T-cell (primary cell): ENCODE measurements around the gene PPP1R1C. TPM values are rescaled to one million over a fixed set of nuclear protein-coding genes. Genes with fewer than 3 reads are reported as not detected.
"Not testable (repeated sequence)": the region's sequence is repeated elsewhere in the genome, so short reads cannot be mapped to it uniquely, and the experiment has no call there.

Source experiments
- ATAC-seq, 4 experiments: fragments of 200-7000 bp in 3 of 4; fragments of 150-1000 bp in 1 of 4; cut with Tn5 transposase; replicated peaks in 1 of 4; 1 replicate in 3 of 4; 2 replicates in 1 of 4; pipeline ENCODE4 v1.10.0; 2021; ENCODE audit warnings: moderate library complexity in 3 of 4, mild to moderate bottlenecking in 2 of 4, moderate number of reproducible peaks in 1 of 4
- CTCF ChIA-PET, 2 donors: fragments of 300-600 bp; sonication (Branson Sonifier 250); formaldehyde crosslinking; loops; one replicate each; lab custom pipeline; 2022; ENCODE audit warnings: antibody characterized with exemption in 2 of 2; lab: Charles Lee
- POLR2A ChIA-PET, 2 donors: fragments of 300-600 bp; sonication (Branson Sonifier 250); formaldehyde crosslinking; loops; one replicate each; lab custom pipeline; 2022; ENCODE audit warnings: antibody characterized with exemption in 2 of 2; lab: Charles Lee
- DNase-seq, 35 experiments: peaks; one replicate each; pipeline versions ENCODE4 v3.0.0 to v3.0.0-alpha.2; 2013 to 2023
- H3K27ac ChIP-seq: one replicate; pipeline ENCODE4 v1.5.1; 2013; ENCODE audit warnings: low read length
- H3K27me3 ChIP-seq, 2 experiments: replicated peaks in 1 of 2; 1 replicate in 1 of 2; 2 replicates in 1 of 2; pipeline versions ENCODE4 v1.6.1 to v1.7.0; 2013; ENCODE audit warnings: low read length in 1 of 2, mixed read lengths in 1 of 2; ENCODE audit not compliant: control insufficient read depth in 2 of 2, insufficient read depth in 2 of 2; ENCODE audit errors: extremely low read depth in 1 of 2
- H3K36me3 ChIP-seq, 2 donors: 1 replicate in 1 of 2; 2 replicates in 1 of 2; pipeline versions ENCODE4 v1.6.1 to v1.7.0; 2013; ENCODE audit warnings: low read length in 1 of 2; ENCODE audit not compliant: control insufficient read depth in 2 of 2, insufficient read depth in 1 of 2; ENCODE audit errors: extremely low read depth in 1 of 2
- H3K4me1 ChIP-seq, 2 experiments: 1 replicate in 1 of 2; 2 replicates in 1 of 2; pipeline versions ENCODE4 v1.6.1 to v1.7.0; 2013; ENCODE audit warnings: low read length in 2 of 2, mixed read lengths in 1 of 2; ENCODE audit not compliant: insufficient read depth in 2 of 2, control insufficient read depth in 1 of 2; ENCODE audit errors: extremely low read depth in 1 of 2
- H3K4me3 ChIP-seq, 2 donors: 1 replicate in 1 of 2; 2 replicates in 1 of 2; pipeline versions ENCODE4 v1.5.1 to v1.7.0; 2013; ENCODE audit warnings: mild to moderate bottlenecking in 2 of 2, low read length in 1 of 2, moderate library complexity in 1 of 2; ENCODE audit not compliant: control insufficient read depth in 1 of 2; ENCODE audit errors: extremely low read depth in 1 of 2
- H3K9me3 ChIP-seq: 2 replicates; pipeline ENCODE4 v1.7.0; 2013
- H3K27ac Mint-ChIP-seq, 2 donors: one replicate each; pipeline ENCODE4 v1.8.0; 2020 to 2021; ENCODE audit warnings: mild to moderate bottlenecking in 2 of 2, mixed read lengths in 2 of 2
- H3K27me3 Mint-ChIP-seq, 2 donors: one replicate each; pipeline ENCODE4 v1.8.0; 2021 to 2022; ENCODE audit warnings: mixed read lengths in 2 of 2
- H3K36me3 Mint-ChIP-seq: one replicate; pipeline ENCODE4 v1.8.0; 2021; ENCODE audit warnings: mixed read lengths
- H3K4me1 Mint-ChIP-seq, 3 donors: one replicate each; pipeline ENCODE4 v1.8.0; 2020 to 2022; ENCODE audit warnings: mixed read lengths in 3 of 3, mild to moderate bottlenecking in 1 of 3
- H3K4me3 Mint-ChIP-seq, 3 donors: one replicate each; pipeline ENCODE4 v1.8.0; 2020 to 2022; ENCODE audit warnings: mild to moderate bottlenecking in 3 of 3, mixed read lengths in 3 of 3, moderate library complexity in 3 of 3
- H3K9me3 Mint-ChIP-seq, 3 donors: one replicate each; pipeline ENCODE4 v1.8.0; 2020 to 2022; ENCODE audit warnings: mixed read lengths in 3 of 3
- WGBS: methylation state at CpG from one replicate; pipeline ENCODE4 v1.1.5; 2013; ENCODE audit warnings: missing lambda C conversion rate; ENCODE audit not compliant: insufficient coverage; 5-methylcytosine and 5-hydroxymethylcytosine counted together
- total RNA-seq, 35 experiments: library from RNA in 6 of 35; stranded (reverse) in 6 of 35; fragments of 120-200 nt in 1 of 35; gene quantifications; one replicate each; pipeline versions ENCODE4 v1.2.1 to v1.2.4 and lab custom pipeline; 2013 to 2026

PPP1R1C gene
- total RNA-seq, 5 donors from 2014 or later (not counting 1 experiment from before 2014, with no cell fraction given): not detected

DNA sequence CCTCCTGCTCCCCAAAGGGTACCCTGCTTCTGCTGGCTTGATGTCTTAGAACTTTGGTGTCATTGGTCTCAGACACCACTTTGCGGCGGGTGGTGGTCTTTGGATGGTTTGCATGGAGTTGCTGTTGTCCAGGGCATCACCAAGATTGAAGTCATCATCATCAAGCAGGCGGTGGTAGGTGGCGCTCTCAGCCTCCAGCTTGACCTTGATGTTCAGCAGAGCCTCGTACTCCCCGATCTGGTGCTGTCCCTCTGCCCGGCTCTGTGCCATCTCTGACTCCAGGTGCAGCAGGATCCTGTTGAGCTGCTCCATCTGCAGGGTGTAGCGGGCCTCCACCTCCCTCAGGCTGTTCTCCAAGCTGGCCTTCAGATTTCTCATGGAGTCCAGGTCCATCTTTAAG is 24.5 kb upstream of the PPP1R1C start:
- H3K9me3 Mint-ChIP-seq, H3K36me3 Mint-ChIP-seq, H3K4me3 ChIP-seq, H3K4me1 Mint-ChIP-seq, DNase-seq, H3K36me3 ChIP-seq, H3K27ac Mint-ChIP-seq, ATAC-seq, H3K9me3 ChIP-seq, CTCF ChIA-PET, H3K4me3 Mint-ChIP-seq, H3K27ac ChIP-seq, POLR2A ChIA-PET, H3K4me1 ChIP-seq: not testable (repeated sequence)
- 89% methylated on average over 8 of the region's 8 CpGs for WGBS
- peaks cover 11 to 20% of the 10 kb centered on the region in 2 donors for H3K27me3 Mint-ChIP-seq
- peaks cover 0 to 10% of the 10 kb centered on the region in 2 experiments for H3K27me3 ChIP-seq

DNA sequence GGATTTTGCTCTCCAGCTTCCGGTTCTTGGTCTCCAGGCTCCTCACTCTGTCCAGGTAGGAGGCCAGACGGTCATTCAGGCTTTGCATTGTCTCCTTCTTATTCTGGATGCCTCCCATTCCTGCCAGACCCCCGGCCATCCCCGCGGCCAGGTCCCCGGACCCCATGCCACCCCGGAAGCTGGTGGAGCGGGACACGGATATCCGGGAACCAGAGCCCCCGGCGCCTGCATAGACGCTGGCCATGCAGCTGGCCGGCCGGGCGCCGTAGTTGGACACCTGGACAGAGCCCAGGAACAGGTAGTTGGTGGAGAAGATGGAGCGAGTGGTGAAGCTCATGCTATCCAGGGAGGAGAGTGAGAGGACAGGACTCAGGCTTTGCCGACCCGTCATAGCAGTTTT is 23.5 kb upstream of the PPP1R1C start:
- Mint-ChIP-seq H3K27ac (no peak overlapping the region), H3K9me3 (peaks cover 0 to 9% (median 0%) of the 10 kb centered on the region in 3 donors), H3K4me3 (no peak overlapping the region), H3K4me1 (no peaks in the 10 kb centered on the region), H3K27me3 (peaks cover 11 to 23% of the 10 kb centered on the region in 2 donors), H3K36me3 (no peaks in the 10 kb centered on the region)
- Histone ChIP-seq H3K4me1 (no peaks in the 10 kb centered on the region), H3K27me3 (peaks cover 0 to 8% of the 10 kb centered on the region in 2 experiments), H3K27ac (no peak overlapping the region), H3K9me3 (no peaks in the 10 kb centered on the region), H3K4me3 (no peak overlapping the region), H3K36me3 (no peaks in the 10 kb centered on the region)
- 93% methylated on average over 10 of the region's 20 CpGs for WGBS
- CTCF ChIA-PET: interaction anchor here in 1 of 2 donors (0.6 kb wide), 1 partner anchor 35 kb away, joined by 5 read pairs; no protein-coding TSS in a partner anchor
- POLR2A ChIA-PET: no interaction called here
- DNase-seq: no peak
- no peak for ATAC-seq

DNA sequence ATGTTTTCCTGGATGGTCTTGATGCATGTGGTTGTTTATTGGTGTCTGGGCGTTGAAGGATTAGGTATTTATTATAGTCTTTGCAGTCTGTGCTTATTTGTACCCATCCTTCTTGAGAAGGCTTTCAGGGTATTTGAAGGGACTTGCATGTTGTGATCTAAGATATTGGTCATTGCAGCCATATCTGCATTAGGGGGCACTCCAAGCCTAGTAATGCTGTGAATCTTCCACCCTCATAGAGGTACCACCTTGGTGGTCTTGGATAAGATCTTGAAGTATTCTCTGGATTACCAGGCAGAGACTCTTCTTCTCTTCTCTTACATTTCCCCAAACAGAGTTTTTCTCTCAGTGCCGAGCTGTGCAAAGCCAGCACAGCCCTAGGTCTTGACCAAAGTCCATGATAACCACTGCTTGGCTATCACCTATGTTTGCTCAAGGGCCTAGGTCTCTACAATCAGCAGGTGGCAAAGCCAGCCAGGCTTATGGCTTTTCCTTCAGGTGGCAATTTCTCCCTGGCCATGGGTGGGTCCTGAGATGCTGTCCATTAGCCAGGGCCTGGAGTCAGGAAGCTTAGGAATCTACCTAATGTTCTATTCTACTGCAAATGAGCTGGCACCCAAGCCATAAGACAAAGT is 15.4 kb upstream of the PPP1R1C start:
- DNase-seq (no peak), ATAC-seq (no peak)
- Histone ChIP-seq H3K36me3 (no peaks in the 10 kb centered on the region), H3K27ac (no peak overlapping the region), H3K4me1 (no peaks in the 10 kb centered on the region), H3K9me3 (no peaks in the 10 kb centered on the region), H3K27me3 (peaks cover 0 to 11% of the 10 kb centered on the region in 2 experiments), H3K4me3 (no peak overlapping the region)
- ChIA-PET POLR2A (no interaction called here), CTCF (interaction anchor here in 1 of 2 donors (1.0 kb wide), 1 partner anchor 16 kb away, joined by 3 read pairs; no protein-coding TSS in a partner anchor)
- WGBS: 58% methylated on average over 2 of the region's 2 CpGs
- Mint-ChIP-seq H3K36me3 (no peaks in the 10 kb centered on the region), H3K9me3 (peaks cover 0 to 13% (median 3%) of the 10 kb centered on the region in 3 donors), H3K4me3 (no peak overlapping the region), H3K4me1 (no peaks in the 10 kb centered on the region), H3K27ac (no peak overlapping the region), H3K27me3 (peaks cover 3 to 41% of the 10 kb centered on the region in 2 donors)

DNA sequence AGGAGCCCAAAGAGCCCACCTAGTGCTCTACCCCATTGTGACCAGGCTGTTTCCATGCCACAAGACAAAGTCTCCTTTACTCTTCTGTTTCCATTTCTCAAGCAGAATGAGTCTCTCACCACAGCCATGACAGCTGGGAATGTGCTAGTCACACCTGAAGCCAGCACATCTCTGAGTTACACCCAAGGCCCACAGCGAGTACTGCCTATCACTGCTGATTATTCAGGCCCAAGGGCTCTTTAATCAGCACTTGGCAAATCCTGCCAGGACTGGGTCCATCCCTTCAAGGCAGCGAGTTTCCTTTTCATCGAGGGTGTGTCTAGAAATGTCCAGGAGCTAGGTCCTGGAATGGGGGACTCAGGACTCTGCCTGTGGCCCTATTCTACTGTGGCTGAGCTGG is 14.6 kb upstream of the PPP1R1C start:
- Mint-ChIP-seq H3K27ac (no peak overlapping the region), H3K36me3 (no peaks in the 10 kb centered on the region), H3K4me3 (no peak overlapping the region), H3K4me1 (no peaks in the 10 kb centered on the region), H3K27me3 (peaks cover 3 to 39% of the 10 kb centered on the region in 2 donors), H3K9me3 (peaks cover 0 to 8% (median 3%) of the 10 kb centered on the region in 3 donors)
- 75% methylated on average over 1 of the region's 3 CpGs for WGBS
- no peak for DNase-seq
- H3K27me3 ChIP-seq: peaks cover 0 to 11% of the 10 kb centered on the region in 2 experiments
- no peak overlapping the region for H3K4me3 ChIP-seq
- ChIA-PET CTCF (no interaction called here), POLR2A (no interaction called here)
- H3K9me3 ChIP-seq: no peaks in the 10 kb centered on the region
- H3K36me3 ChIP-seq: no peaks in the 10 kb centered on the region
- no peak for ATAC-seq
- no peaks in the 10 kb centered on the region for H3K4me1 ChIP-seq
- H3K27ac ChIP-seq: no peak overlapping the region

DNA sequence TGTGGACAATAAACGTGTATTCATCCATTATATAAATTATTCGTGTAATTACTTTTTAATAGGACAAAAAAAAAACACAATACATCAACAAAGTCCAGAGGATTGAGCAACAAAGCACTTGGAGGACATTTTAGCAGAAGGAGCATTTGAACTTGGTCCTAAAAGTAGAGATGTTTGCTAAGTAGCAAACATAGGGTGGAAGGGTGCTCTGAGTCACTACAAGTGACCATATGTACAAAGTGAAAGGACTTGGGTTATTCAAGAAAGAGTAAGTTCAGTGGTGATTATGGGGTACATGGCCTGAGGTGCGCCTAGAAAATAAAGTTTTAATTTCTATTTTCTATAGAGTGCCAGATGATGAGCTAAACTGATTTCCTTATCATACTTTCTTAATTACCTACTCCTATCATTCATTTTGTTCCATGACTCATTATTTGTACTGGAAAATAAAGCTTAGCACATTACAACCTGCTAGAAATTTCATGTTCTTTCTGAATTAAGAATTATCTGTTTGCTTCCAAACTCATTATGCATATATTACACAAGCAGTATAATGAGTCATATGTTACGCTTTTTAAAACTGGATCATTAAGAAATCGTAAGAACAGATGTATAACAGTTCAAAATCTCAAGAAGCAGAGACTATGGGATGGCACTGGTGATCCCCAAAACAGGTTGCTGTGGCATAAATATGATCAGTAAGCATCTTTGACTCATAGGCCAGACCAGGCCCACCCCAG is 13.1 kb upstream of the PPP1R1C start:
- H3K27me3 Mint-ChIP-seq: peaks cover 3 to 33% of the 10 kb centered on the region in 2 donors
- whole genome bisulfite sequencing: 60% methylated on average over 1 of the region's 5 CpGs
- no peak for ATAC-seq

DNA sequence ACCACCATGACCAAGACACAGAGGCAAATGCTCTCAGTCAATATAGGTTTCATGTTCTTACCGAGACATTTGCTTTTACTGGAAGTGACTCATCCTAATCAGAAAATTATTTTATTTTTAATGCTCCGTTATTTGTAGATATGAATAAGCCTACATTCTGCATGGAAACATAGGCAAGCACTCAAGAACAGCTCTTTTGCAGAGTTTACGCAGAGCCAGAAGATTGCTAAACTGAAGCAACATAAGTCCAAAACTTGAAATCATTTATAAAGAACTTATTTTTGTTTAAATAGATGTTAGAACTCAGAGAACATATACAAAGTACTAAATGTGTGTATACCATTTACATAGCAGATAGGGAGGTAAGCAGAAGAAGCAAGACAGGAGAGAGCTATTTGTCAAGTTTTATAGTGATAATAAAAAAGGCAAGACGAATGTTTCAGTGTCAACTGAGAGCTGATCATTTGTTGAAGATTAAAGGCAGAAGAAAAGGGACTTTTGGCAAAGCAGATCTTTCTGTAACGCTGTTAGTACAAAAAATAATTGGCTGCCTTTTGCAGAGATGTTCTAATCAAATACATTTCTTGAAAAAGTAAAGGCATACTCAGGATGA is 12.4 kb upstream of the PPP1R1C start:
- Histone ChIP-seq H3K4me1 (no peaks in the 10 kb centered on the region), H3K27me3 (peaks cover 0 to 11% of the 10 kb centered on the region in 2 experiments), H3K27ac (no peak overlapping the region), H3K36me3 (no peaks in the 10 kb centered on the region), H3K9me3 (no peaks in the 10 kb centered on the region), H3K4me3 (no peak overlapping the region)
- Mint-ChIP-seq H3K27ac (no peak overlapping the region), H3K27me3 (peaks cover 3 to 32% of the 10 kb centered on the region in 2 donors), H3K36me3 (no peaks in the 10 kb centered on the region), H3K4me3 (no peak overlapping the region), H3K4me1 (no peaks in the 10 kb centered on the region), H3K9me3 (peaks cover 0 to 8% (median 3%) of the 10 kb centered on the region in 3 donors)
- no peak for DNase-seq
- POLR2A ChIA-PET: no interaction called here
- WGBS: no CpG with 5 or more reads among the region's 5 CpGs
- CTCF ChIA-PET: interaction anchor here in 1 of 2 donors (0.6 kb wide), 2 partner anchors 13 to 965 kb away, joined by 3 to 7 read pairs; no protein-coding TSS in a partner anchor
- no peak for ATAC-seq

More for the DNA sequence above, 13.1 kb upstream of the PPP1R1C start:
- no peaks in the 10 kb centered on the region for H3K4me1 Mint-ChIP-seq
- no peak overlapping the region for H3K27ac Mint-ChIP-seq
- Histone ChIP-seq H3K4me1 (no peaks in the 10 kb centered on the region), H3K4me3 (no peak overlapping the region), H3K27me3 (peaks cover 0 to 11% of the 10 kb centered on the region in 2 experiments), H3K27ac (no peak overlapping the region), H3K9me3 (no peaks in the 10 kb centered on the region), H3K36me3 (no peaks in the 10 kb centered on the region)
- CTCF ChIA-PET: interaction anchor here in 1 of 2 donors (0.6 kb wide), 2 partner anchors 12 to 964 kb away, joined by 3 to 7 read pairs; no protein-coding TSS in a partner anchor
- H3K9me3 Mint-ChIP-seq: peaks cover 0 to 8% (median 3%) of the 10 kb centered on the region in 3 donors
- no peaks in the 10 kb centered on the region for H3K36me3 Mint-ChIP-seq
- H3K4me3 Mint-ChIP-seq: no peak overlapping the region
- no peak for DNase-seq
- POLR2A ChIA-PET: no interaction called here
